Dermis microvascular lymphatic vessel endothelial cell (primary cell): ENCODE measurements around the gene DLX5. TPM values are rescaled to one million over a fixed set of nuclear protein-coding genes. Genes with fewer than 3 reads are reported as not detected.
A peak's percentile ranks its signal among the peaks of the same experiment; 100 is the strongest.

ENCODE experiments used
- DNase-seq, 2 donors: peaks; one replicate each; pipeline versions ENCODE4 v3.0.0 to v3.0.0-alpha.2; 2010; ENCODE audit warnings: low read depth in 2 of 2
- total RNA-seq: library from RNA; depleted of rRNA; stranded (reverse); fragments of >200 nt; gene quantifications from 2 replicates; pipeline ENCODE4 v1.2.1, GENCODE V29; 2014

The DLX5 gene
- total RNA-seq, 1 donor from 2014 or later = not detected

DNA sequence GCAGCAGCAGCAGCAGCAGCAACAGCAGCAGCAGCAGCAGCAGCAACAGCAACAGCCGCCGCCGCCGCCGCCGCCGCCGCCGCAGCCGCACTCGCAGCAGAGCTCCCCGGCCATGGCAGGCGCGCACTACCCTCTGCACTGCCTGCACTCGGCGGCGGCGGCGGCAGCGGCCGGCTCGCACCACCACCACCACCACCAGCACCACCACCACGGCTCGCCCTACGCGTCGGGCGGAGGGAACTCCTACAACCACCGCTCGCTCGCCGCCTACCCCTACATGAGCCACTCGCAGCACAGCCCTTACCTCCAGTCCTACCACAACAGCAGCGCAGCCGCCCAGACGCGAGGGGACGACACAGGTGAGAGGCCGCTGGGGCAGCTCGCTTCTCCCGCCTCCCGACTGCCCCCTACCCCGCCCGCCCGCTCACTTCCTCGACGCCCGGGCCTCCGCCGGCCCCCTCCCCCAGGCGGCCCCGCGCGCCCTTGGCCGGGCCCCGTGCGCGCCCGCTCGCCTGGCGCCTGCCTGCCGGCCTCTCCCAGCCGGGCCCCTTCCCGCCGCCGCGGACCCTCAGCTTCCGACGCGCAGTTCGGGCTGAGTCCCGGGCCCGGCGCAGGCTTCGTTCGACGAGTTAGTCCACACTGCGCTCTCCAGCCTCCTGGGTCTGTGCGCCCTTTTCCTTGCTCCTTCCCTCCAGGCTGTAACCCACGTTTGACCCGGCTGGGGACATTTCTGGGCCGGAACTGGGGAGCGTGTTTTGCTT, 18.4 kb downstream of the DLX5 start:
- DNase-seq = peak; percentile 15 to 39

DNA sequence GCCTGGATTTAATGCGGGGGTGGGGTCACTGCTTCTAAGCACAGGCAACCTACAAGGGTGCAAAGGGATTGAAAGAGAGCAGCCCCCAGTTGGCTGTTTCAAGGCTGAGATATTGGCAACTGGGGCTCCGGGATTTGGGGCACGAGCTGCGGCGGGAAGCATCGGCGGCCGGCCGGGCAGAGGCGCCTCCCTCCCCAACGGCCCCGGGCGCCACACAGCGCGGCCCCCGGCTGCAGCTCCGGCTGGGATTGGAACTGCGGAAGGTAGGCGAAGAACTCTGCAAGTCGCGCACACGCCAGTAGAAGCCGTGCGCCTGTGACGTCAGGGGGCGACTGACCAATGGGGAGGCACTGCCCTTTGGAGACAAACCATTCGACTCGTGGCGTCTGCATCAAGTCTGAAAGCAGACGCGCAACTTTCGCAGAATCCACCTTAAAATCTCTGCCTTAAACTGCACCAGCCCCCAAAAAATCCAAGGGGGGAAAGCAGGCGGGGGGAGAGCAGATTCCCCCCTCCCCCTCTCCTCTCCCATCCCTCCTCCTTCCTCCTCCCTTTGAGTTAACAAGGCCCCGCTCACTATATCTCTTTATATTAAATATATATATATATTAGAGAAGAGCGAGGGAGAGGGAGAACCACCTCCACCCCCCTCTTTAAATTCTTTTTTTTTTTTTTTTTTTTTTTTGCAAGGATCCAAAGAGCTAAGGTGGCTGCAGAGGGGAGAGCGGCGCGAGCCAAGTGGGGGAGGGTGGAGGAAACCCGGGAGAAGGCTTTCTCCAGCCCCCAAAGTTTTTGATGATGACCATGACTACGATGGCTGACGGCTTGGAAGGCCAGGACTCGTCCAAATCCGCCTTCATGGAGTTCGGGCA, 19.2 kb downstream of the DLX5 start, which contains the start of gene DLX6:
DLX6 (plus strand) TSS at position 371 of the 872 bp plus-strand sequence; CDS start at position 796, 425 bp downstream.
- DNase-seq = peak in 1 of 2 donors; percentile 13

DNA sequence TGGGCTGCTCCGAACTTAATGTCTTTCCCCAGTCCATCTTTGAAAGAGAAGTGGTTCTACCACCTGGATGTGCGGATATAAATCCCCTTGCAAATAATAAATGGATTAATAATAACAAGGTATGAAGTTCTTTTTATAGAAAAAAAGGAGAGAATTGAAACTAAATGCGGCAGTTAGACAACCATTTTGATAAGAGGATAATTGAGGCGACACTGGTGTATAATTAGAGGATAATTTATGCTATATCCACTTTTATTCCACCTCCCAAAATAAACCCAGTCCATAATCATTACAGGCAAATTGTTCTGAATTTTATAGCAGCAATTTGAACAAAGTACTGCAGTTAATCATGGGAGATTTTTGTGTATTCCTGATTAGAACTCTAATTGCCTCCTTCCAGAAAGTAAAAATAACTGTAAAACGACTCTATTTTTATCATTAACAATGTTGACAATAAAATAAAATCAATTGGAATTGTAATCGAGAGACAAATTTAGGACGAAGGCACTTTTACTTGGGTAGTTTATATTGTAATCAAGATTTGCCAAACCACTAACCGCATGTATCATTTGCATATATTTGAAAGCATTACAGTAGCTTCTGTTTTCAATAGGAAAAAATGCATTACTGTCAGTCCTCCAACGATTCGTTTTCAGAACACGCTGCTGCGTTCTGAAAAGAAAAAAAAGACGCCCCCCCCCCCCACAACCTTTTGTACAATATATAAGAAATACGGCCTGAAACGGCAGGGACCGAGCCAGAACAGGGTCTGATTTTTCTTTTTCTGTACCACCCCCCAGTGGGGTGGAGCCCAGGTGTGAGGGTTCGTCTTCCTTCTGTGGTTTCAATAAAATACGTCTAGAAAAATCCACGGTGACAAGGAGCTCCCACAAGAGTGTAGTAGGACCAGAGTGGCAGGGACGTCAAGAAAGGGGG, 20.1 kb downstream of the DLX5 start:
- DNase-seq = no peak

DNA sequence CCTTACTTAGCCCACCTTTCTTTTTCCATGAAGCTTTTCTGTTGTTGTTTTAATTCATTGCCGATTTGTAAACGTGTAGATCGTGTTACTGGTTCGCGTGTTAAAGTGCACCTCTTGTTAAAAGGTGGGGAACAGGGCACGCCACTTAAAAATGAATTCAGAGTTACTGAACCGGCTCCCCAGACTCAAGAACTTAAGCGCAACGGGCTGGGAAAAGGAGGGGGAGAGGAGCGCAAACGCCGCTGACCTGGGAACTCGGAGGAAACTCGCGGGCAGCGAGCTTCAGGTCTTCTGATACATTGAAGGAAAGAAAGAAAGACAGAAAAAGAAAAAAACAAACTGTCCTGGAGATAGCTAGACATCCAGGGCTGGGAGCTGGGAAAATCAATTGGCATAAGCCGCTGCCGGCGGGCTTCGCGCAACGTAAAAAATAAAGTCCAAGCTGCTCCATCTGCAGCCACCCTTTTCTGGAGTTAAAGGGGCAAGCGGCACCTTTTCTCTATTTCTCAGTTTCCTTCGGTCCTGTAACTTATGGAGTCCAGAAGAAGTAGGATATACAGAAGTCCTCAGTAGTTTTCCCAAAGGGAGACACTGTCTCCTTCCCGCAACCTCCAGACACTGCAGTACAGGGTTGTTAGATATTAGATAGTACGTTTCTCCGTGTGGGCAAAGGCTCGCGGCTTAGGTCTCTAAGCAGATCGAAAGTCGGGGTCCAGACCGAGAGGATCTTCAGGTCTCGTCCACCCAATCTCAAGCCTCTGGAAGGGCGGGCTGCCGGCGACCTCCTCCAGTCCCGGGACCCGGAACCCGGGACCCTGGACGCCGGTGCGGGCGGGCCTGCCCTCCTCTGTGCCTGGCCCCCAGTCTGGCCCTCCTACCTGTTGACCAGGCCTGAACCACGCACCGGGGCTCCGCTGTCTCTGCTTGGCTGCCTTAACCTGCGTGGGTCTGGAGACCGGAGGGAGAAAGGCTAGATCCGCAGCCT, 21.1 kb downstream of the DLX5 start:
- no peak for DNase-seq

DNA sequence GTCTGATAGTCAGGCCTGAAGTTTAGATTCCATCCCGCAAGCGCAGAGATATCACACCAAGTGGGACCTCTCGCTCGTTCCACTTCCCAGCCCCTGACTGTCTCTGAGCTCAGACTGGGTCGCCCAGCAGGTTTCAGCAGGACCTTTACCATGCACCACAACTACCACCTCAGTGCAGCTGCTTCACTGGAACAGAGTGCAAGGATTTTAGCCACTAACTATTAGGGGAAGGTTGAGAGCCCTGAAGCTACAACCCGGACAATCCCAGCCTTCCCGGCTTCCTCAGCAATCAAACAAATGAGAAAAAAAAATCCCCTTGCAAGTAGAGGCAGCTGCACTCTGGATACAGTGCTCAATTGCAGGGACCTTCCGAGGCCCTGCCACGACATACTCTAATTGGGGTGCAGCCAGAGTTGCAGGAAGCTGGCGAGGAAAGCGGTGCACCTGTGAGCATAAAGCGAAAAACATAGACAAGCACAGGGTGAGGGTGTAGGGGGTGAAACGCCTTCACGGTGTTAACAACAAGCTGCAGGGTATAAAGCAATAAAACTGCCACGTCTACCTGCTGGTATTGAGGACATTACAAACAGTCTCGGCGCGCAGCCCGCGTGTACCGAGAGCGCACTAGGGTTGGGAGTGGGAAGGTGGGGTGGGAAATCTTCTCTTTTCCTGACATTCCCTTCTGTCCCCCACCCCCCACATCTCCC, 21.9 kb downstream of the DLX5 start:
- no peak for DNase-seq

DNA sequence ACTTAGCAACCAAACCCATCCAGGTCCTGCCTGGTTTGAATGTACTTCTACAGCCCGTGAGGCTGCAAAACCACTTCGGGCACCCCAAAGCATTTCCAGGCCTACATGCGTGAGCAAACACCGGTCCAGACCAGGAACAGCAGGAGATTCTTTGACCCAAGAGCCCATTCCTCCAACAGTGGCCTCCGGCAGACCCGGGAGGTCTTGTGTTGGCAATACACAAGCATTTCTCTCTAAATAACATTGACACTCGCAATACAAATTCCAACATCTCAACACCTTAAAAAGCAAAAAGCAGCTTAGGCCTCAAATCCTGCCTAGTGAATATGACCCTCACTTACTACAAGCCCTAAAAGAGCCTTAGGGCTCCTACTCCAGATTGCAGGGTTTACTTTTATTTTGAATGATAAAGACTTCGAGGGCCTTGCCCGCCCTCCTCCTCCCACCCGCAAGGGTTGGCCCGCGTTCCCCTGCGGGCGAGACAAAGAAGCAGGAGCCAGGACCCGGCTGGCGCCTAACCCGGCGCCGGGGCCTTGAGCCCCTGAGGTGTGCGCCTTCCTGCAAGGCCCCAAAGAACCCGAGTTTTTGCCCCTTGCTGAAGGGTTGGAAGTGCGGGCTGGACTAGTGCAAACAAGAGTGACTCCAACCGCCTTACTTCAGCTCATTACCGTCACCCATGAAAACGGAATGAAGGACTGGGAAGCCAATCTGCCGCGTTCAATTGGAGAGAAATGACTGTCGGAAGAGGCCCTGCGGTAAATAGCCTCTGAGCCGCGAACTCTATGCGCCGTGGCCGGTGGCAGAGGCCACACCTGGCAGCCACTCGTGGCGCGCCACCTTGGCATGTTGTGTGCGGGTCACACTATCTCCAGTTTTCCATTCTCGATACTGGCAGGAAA, 22.7 kb downstream of the DLX5 start:
- no peak for DNase-seq

DNA sequence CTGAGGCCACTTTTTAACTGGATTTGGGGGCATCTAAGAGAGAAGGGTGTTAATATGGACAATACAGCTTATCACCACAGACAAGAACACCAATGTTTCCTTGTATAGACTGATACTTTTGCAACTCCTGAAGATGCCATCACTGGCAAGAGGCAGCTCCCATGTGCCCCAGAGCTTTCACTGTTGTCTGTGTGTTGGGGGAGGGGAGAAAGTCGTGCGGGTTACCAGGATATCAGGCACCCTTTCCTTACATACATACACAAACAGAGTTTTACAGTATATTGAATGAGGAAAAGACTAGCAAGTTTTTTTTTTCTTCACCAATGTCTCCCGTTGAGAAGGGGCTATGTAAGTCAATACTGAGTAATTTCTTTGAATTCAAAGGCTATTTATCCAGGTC, 23.4 kb downstream of the DLX5 start:
- DNase-seq = no peak

DNA sequence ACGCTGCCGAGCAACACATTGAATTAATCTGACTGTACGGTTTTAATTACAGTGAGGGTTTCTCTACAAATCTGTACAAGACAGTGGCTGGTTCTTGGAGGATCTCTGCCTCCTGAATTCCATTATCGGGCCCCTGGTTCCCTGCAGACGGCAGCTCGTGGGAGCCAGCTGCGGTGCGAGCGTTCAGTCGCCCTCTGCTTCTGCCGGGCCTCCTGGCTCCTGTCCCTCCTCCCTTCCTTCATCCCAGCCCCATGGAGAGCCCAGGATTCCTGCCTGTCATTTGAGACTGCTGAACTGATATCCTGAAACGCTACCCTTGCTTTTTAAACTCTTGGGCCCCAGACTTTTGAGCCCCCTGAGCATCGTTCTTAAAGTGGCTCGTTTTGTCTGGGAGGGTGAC, 25.9 kb downstream of the DLX5 start:
- DNase-seq = no peak

DNA sequence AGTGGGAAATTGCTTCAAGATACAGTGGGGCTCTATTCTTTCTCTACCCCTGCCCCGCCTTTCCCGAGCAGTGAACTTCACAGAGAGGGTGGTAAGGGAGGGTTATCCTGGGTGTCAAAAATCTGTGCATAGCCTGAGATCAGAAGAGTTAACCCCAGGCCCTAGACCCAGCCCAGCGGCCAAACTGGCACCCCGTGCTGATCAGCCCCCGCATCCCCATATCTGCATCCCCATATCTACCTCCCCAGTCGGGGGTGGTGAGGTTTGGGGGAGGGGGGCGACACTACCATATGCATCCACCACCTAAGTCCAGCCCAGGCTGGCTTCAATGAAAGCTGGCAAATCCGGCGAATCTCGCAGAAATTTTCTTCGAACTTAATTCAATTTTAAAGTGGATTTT, 26.3 kb downstream of the DLX5 start:
- no peak for DNase-seq

DNA sequence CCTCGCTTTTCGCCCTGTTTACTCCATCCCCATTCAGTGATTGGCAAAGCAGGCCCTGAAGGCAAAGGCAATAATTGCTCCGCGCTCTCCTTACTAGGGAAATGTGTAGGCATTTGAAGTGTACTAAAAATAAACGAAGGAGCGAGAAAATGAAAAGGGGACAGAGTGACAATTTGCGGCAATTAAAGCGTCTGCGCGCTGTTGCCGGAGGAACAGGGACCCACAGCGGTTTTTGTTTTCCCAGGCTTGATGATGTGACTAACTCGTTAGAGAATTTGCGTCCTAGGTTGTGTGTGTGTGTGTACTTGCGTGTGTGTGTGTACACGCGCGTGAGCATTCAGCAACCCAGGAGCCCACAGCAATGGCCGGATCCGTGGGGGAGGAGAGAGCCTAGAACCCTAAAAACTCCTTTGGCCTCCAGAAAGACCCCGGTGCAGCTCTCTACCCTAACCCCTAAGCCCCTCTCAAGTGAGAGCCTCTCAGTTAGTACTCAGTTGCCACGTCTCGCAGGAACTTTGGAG, 27.1 kb downstream of the DLX5 start:
- no peak for DNase-seq

DNA sequence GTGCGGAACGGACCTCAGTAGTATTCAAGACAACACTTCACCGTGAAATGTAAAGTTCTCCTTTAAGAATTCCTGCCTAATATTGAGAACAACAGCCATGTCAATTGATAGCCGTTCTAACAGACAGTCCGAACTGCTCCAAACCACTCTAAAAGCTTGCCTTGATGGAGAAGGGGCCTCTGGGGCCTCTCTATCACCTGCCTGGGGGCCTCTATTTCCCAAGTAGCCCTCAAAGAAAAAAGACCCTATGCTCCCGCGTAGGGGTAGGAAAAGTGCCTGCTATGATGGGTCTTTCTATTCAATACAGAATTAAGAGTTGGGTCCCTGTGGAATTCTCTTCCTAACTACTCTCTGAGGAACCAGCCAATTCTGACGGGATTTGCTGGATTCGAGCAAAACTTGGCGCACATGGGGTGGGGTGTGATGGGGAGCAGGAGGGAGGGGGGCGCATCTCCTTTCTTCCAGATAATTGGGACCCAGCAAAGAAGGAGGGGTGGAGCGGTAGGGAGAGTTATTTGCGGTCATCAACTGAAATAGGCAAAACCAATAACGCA, 27.6 kb downstream of the DLX5 start:
- no peak for DNase-seq

DNA sequence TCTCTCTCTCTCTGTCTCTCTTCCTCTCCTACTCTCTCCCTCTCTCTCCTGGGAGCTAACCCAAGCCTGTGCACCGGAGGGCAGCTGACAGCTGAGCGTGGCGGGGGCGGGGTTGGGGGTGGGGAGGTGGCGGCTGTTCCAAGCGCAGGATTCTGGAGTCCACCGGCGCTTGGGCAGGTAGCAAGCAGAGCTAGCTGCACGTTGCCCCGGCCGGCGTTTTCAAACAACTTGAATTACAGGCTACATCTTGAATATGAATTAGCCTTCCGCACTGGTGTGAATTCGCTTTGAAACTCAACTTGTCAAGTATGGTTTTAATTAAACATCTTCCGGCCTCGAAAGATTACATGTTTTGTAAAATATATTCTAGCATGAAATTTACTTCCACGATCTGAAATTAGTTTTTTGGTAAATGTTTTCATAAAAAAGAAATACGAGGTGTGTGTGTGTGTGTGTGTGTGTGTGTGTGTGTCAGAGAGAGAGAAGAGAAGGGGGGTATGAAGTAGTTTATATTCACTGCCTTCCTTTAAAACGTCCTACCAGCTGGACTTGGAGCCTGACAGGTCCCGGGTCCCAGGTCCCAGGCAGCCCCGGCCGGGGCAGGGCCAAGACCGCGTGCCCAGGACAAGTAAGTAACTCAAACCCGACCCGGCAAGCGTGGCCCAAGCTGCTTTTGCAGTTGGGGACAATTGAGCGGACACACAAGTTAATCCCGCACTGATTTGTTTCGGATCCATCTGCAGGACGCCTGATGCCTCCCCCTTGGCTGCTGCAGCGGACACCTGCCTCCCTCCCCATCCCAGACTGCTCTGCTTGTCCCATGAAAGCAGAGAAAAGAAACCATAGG, 28.3 kb downstream of the DLX5 start:
- no peak for DNase-seq

DNA sequence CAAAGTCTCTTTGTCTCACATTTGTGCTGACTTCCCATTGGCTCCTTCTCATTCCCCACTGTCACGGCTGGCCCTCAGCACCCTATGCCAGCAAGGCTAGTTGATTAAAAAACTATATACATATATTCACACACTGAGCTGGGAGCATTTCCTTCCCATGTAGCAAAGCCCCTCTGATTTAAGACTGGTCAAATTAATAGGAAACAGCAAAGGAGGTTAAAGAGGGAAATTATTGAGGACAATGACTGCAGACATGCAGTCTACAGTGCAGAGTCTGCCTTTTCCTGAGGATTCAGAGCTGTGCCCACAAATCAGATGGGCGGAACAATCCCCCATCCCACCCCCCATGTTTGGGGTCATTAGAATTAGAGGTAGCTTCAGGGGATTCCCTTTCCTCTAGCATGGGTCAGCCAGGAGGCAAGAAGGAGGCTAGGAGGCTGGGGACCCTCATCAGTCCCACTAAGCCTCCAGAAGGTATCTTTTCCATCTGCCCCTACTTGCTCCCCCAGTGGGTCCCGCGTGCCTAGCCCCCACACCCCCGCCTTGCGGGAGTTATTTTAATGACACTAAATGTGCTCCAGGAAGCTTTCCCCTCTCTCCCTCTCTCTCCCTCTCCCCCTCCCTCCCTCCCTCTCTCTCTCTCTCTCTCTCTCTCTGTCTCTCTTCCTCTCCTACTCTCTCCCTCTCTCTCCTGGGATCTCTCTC, 29.1 kb downstream of the DLX5 start:
- no peak for DNase-seq

DNA sequence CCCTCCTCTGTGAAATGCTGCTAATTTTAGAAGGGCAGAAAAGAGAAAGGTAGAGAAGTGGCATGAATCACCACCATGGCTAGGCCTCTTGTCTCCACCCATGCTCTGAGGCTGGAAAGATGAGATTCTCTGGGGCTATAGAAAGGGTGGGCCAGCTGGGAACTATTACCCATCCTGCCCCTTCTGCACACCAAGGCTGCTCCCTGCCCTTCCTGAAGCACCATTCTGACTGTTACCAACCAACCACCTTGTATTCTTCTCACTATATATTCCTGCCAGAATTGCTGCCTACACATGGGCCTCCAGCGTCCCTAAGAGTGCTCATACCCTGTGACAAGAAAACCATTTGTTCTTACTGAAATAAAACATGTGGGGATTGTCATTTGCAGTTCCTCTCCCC, 30.7 kb downstream of the DLX5 start:
- no peak for DNase-seq

DNA sequence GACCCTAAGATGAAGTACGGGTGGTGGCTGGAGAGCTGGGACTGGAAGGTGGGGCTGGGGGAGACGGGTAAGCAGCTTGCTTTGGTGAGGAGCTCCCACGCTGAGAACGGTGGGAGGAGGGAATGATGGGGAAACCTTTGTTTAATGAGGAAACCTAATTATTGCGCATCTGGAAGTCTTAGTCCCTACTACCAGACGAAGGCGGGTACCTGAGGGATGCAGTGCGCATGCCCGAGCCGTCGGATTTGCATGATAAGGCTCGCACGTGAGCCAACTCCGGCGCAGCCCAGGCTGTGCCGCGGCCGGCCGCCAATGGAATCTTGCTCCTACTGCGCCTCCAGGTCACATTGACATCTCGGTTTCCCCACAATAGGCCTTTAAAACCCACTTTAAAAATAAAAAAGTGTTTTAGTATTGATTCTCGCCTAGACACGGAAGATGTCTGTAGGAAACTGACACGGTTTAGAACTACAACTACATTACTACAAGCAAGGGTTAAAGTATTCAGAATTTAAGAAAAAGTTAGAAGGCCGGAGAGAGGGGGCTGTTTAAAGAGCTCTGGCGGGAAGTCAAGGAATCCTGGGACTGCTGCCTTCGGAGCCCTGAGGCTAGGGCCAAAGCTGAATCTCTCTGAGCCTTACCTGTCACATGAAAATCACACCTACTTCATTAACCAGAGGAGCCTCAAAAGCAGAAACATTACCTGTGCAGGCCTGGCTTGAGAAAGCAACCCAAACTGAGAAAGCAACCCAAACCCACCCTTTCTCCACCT, 31.4 kb downstream of the DLX5 start:
- no peak for DNase-seq
